Neural cell (in vitro differentiated cells): ENCODE data around the gene ASCC1. TPM values are rescaled to one million over a fixed set of nuclear protein-coding genes. Genes with fewer than 3 reads are reported as not detected.
"Not testable (repeated sequence)": the region's sequence is repeated elsewhere in the genome, so short reads cannot be mapped to it uniquely, and the experiment has no call there.

ENCODE experiments used
- H2AFZ ChIP-seq: fragments of 200-600, 300-800 bp; sonication (generic), shearing (Covaris generic); 2 replicates; pipeline ENCODE4 v1.6.0; 2014; ENCODE audit warnings: low read depth, mild to moderate bottlenecking, antibody characterized with exemption, low read length, moderate library complexity
- H3F3A ChIP-seq: fragments of 200-600 bp; shearing (Covaris generic); 2 replicates; pipeline ENCODE4 v1.6.1; 2016; ENCODE audit warnings: mild to moderate bottlenecking, moderate library complexity, mixed read lengths, antibody characterized with exemption, low read length; ENCODE audit not compliant: insufficient read depth, poor library complexity, severe bottlenecking
- H3K27ac ChIP-seq: fragments of 200-600, 300-800 bp; sonication (generic), shearing (Covaris generic); 2 replicates; pipeline ENCODE4 v1.5.1; 2014; ENCODE audit warnings: mild to moderate bottlenecking, low read length, moderate library complexity
- H3K27me3 ChIP-seq: fragments of 300-800, 200-600 bp; sonication (generic), shearing (Covaris generic); 2 replicates; pipeline ENCODE4 v1.6.0; 2014; ENCODE audit warnings: mild to moderate bottlenecking, low read depth, low read length, moderate library complexity; ENCODE audit not compliant: insufficient read depth
- H3K36me3 ChIP-seq: fragments of 300-800, 200-600 bp; sonication (generic), shearing (Covaris generic); 2 replicates; pipeline ENCODE4 v1.5.1; 2014; ENCODE audit warnings: mild to moderate bottlenecking, antibody characterized with exemption, low read length, moderate library complexity; ENCODE audit not compliant: insufficient read depth
- H3K4me2 ChIP-seq: fragments of 300-800, 200-600 bp; sonication (generic), shearing (Covaris generic); 2 replicates; pipeline ENCODE4 v1.6.0; 2014; ENCODE audit warnings: mild to moderate bottlenecking, low read length
- H3K4me3 ChIP-seq: fragments of 300-800, 200-600 bp; sonication (generic), shearing (Covaris generic); 2 replicates; pipeline ENCODE4 v1.5.1; 2014; ENCODE audit warnings: mild to moderate bottlenecking, low read length, moderate library complexity
- H3K79me2 ChIP-seq: fragments of 200-600 bp; shearing (Covaris generic); replicated peaks from 2 replicates; pipeline ENCODE4 v1.6.0; 2014; ENCODE audit warnings: mild to moderate bottlenecking, low read length, moderate library complexity; ENCODE audit not compliant: insufficient read depth
- H3K9ac ChIP-seq: fragments of 300-800, 200-600 bp; sonication (generic), shearing (Covaris generic); 2 replicates; pipeline ENCODE4 v1.6.1; 2016; ENCODE audit warnings: mild to moderate bottlenecking, low read length, mixed read lengths
- H3K9me2 ChIP-seq: fragments of 200-600 bp; shearing (Covaris generic); 2 replicates; pipeline ENCODE4 v1.6.1; 2016; ENCODE audit warnings: mild to moderate bottlenecking, low read length, mixed read lengths; ENCODE audit not compliant: insufficient read depth
- H3K9me3 ChIP-seq: fragments of 200-600, 300-800 bp; sonication (generic), shearing (Covaris generic); 2 replicates; pipeline ENCODE4 v1.6.1; 2016; ENCODE audit warnings: mild to moderate bottlenecking, mixed run types, low read length, moderate library complexity, mixed read lengths
- H4K20me1 ChIP-seq: fragments of 200-600 bp; shearing (Covaris generic); 2 replicates; pipeline ENCODE4 v1.6.1; 2016; ENCODE audit warnings: mild to moderate bottlenecking, mixed run types; ENCODE audit not compliant: insufficient read depth
- CTCF ChIP-seq: fragments of 450-650 bp; IDR thresholded peaks from 2 replicates; pipeline ENCODE4 v1.5.1; 2014; ENCODE audit warnings: antibody characterized with exemption, mild to moderate bottlenecking, moderate library complexity; ENCODE audit not compliant: poor library complexity, severe bottlenecking
- EP300 ChIP-seq: fragments of 450-650 bp; conservative IDR thresholded peaks from 2 replicates; pipeline ENCODE4 v1.6.1; 2014; ENCODE audit warnings: antibody characterized with exemption, mild to moderate bottlenecking, moderate library complexity; ENCODE audit not compliant: poor library complexity, severe bottlenecking
- EZH2 ChIP-seq: fragments of 200-600, 300-800 bp; shearing (Covaris generic), sonication (generic); IDR thresholded peaks from 2 replicates; pipeline ENCODE4 v1.6.1; 2014; ENCODE audit warnings: antibody characterized with exemption, low read length, borderline replicate concordance, mild to moderate bottlenecking; ENCODE audit not compliant: insufficient read depth, poor library complexity, severe bottlenecking
- MXI1 ChIP-seq: fragments of 450-650 bp; conservative IDR thresholded peaks from 2 replicates; pipeline ENCODE4 v1.6.1; 2014; ENCODE audit warnings: antibody characterized with exemption, mild to moderate bottlenecking; ENCODE audit not compliant: poor library complexity, severe bottlenecking
- POLR2AphosphoS5 ChIP-seq: IDR thresholded peaks from 2 replicates; pipeline ENCODE4 v1.6.1; 2012
- RAD21 ChIP-seq: fragments of 450-650 bp; conservative IDR thresholded peaks from 2 replicates; pipeline ENCODE4 v1.6.1; 2014; ENCODE audit warnings: antibody characterized with exemption, mild to moderate bottlenecking, moderate library complexity
- REST ChIP-seq: IDR thresholded peaks from 2 replicates; pipeline ENCODE4 v1.6.1; 2012; ENCODE audit warnings: borderline replicate concordance
- SMC3 ChIP-seq: fragments of 450-650 bp; conservative IDR thresholded peaks from 2 replicates; pipeline ENCODE4 v1.6.1; 2014; ENCODE audit warnings: antibody characterized with exemption, mild to moderate bottlenecking, moderate library complexity; ENCODE audit not compliant: poor library complexity
- polyA plus RNA-seq: library from polyadenylated mRNA; depleted of rRNA; stranded (reverse); fragments of >200 nt; gene quantifications from 2 replicates; pipeline ENCODE4 v1.2.3, GENCODE V29; 2014

Gene ASCC1
- polyA plus RNA-seq, 1 donor from 2014 or later, result 39.6 TPM

DNA sequence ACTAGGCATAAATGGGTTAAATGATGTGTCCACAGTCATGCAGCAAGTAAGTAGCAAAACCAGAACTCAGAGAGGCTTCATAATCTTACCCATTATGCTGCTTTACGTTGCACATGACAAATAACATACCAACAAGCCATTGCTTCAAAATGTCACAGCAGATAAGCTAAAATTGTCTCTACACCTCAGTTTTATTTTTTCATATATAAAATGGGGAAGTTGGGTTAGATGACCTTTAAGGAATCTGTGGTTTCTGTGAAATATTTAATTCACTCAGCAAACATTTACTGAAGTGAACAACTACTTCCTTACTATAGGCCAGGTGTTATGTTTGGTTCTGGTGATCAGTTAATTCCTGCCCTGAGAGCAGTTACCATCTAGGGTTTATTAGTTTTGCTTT is 2.2 kb upstream of the ASCC1 start:
- TF ChIP-seq SMC3, result no peak
- TF ChIP-seq POLR2AphosphoS5, result no peak
- no peak for TF ChIP-seq EP300
- no peak for TF ChIP-seq RAD21
- no peak for TF ChIP-seq MXI1
- TF ChIP-seq EZH2, result no peak
- TF ChIP-seq CTCF, result no peak
- TF ChIP-seq REST, result no peak
- Histone ChIP-seq H3K9me2 (no peaks in the 10 kb centered on the region), H3K4me2 (no peak overlapping the region), H2AFZ (no peak overlapping the region), H3K9me3 (no peaks in the 10 kb centered on the region), H3K4me3 (no peak overlapping the region), H3K9ac (no peak overlapping the region), H3K79me2 (peaks cover 13% of the 10 kb centered on the region), H3K36me3 (no peaks in the 10 kb centered on the region), H3K27me3 (no peaks in the 10 kb centered on the region), H3K27ac (no peak overlapping the region), H4K20me1 (no peaks in the 10 kb centered on the region), H3F3A (no peaks in the 10 kb centered on the region)

DNA sequence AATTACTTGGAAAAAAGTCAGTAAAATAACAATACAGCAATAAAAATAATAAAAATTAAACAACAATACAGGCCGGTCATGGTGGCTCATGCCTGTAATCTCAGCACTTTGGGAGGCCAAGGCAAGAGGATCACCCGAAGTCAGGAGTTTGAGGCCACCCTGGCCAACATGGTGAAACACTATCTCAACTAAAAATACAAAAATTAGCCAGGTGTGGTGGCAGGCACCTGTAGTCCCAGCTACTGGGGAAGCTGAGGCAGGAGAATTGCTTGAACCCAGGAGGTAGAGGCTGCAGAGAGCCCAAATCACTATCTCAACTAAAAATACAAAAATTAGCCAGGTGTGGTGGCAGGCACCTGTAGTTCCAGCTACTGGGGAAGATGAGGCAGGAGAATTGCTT is 4.2 kb downstream of the ASCC1 start:
- H3K36me3 ChIP-seq, H3K9me2 ChIP-seq, H3K27ac ChIP-seq, H4K20me1 ChIP-seq, H3K4me3 ChIP-seq, H3K79me2 ChIP-seq, H2AFZ ChIP-seq, H3K9ac ChIP-seq, H3F3A ChIP-seq, H3K4me2 ChIP-seq, H3K27me3 ChIP-seq, H3K9me3 ChIP-seq: not testable (repeated sequence)

- H3F3A ChIP-seq, H3K27me3 ChIP-seq, H3K27ac ChIP-seq, H3K9me2 ChIP-seq, H3K9ac ChIP-seq, H3K4me3 ChIP-seq, H3K36me3 ChIP-seq, H3K4me2 ChIP-seq, H2AFZ ChIP-seq, H3K79me2 ChIP-seq, H3K9me3 ChIP-seq, H4K20me1 ChIP-seq: not testable (repeated sequence)
Measured at GRCh38 chr10:72211381-72211780, 4.7 kb downstream of the ASCC1 start.

GRCh38 chr10:72208526-72208925 is 7.5 kb downstream of the ASCC1 start:
- H3K9me3 ChIP-seq, H3K9me2 ChIP-seq, H3K27ac ChIP-seq, H3K36me3 ChIP-seq, H4K20me1 ChIP-seq, H3K79me2 ChIP-seq, H3K4me3 ChIP-seq, H3K4me2 ChIP-seq, H3K27me3 ChIP-seq, H3K9ac ChIP-seq, H3F3A ChIP-seq, H2AFZ ChIP-seq: not testable (repeated sequence)
